Measurements from ENCODE around the gene COL13A1. TPM values are rescaled to one million over a fixed set of nuclear protein-coding genes. Genes with fewer than 3 reads are reported as not detected.

Gene COL13A1
- total RNA-seq, 1 experiment from 2014 or later: 3.6 TPM

GRCh38 chr10:69815104-69815503, 13.4 kb downstream of the COL13A1 start:
- no peak overlapping the region for H4K8ac ChIP-seq (replicated peaks; ENCODE audit: insufficient read length, low read depth, low read length)

More at GRCh38 chr10:69815104-69815503, 13.4 kb downstream of the COL13A1 start:
- Mint-ChIP-seq H3K36me3 (ENCODE audit: insufficient read depth in 1 of 3, low read depth in 3 of 3) (peaks cover 0 to 11% (median 7%) of the 10 kb centered on the region in 3 experiments; a peak in 6 of 7 replicates), H3K27ac (no peak overlapping the region), H3K27me3 (ENCODE audit: low read depth) (peaks cover 8% of the 10 kb centered on the region), H3K4me1 (peaks cover 27 to 47% of the 10 kb centered on the region in 2 experiments), H3K4me3 (no peak overlapping the region), H3K9me3 (peaks cover 10% of the 10 kb centered on the region in 2 experiments; a peak in 4 of 5 replicates)
- Histone ChIP-seq H2BK15ac (ENCODE audit: low read depth, low read length) (no peak overlapping the region), H3K9me3 (ENCODE audit: control insufficient read depth, low read depth, low read length) (no peaks in the 10 kb centered on the region), H4K91ac (ENCODE audit: insufficient read length, low read depth, low read length) (no peak overlapping the region), H3K23ac (ENCODE audit: insufficient read length, low read depth, low read length) (no peak overlapping the region), H2BK120ac (ENCODE audit: low read depth, low read length, poor library complexity, severe bottlenecking) (no peak overlapping the region), H2AFZ (ENCODE audit: low read length) (no peak overlapping the region), H3K14ac (ENCODE audit: insufficient read depth, low read length) (no peak overlapping the region), H3K27ac (ENCODE audit: insufficient read length, low read depth, low read length) (no peak overlapping the region), H3K23me2 (ENCODE audit: insufficient read length, low read depth, low read length, poor library complexity, severe bottlenecking) (no peaks in the 10 kb centered on the region), H2AK5ac (ENCODE audit: insufficient read length, low read length) (no peak overlapping the region), H3K4me1 (ENCODE audit: insufficient read depth, low read length) (peaks cover 3% of the 10 kb centered on the region; the same call in 1 of the 2 replicates), H4K20me1 (ENCODE audit: control insufficient read depth, insufficient read depth, insufficient read length) (no peaks in the 10 kb centered on the region), H3K79me1 (ENCODE audit: insufficient read depth, low read depth, low read length, poor library complexity, severe bottlenecking) (no peaks in the 10 kb centered on the region), H3T11ph (ENCODE audit: low read length) (no peak overlapping the region), H2BK20ac (ENCODE audit: low read depth, low read length, poor library complexity, severe bottlenecking) (no peak overlapping the region), H2BK12ac (ENCODE audit: insufficient read length, low read depth, low read length) (no peak overlapping the region), H3K56ac (ENCODE audit: insufficient read length, low read depth, low read length) (no peak overlapping the region), H3K27me3 (ENCODE audit: insufficient read depth, low read length) (no peaks in the 10 kb centered on the region), H3K18ac (ENCODE audit: insufficient read length, low read depth, low read length) (no peak overlapping the region), H3K4ac (ENCODE audit: low read depth, low read length) (no peak overlapping the region), H4K5ac (ENCODE audit: insufficient read length, low read depth, low read length) (no peak overlapping the region), H3K4me2 (ENCODE audit: insufficient read depth, insufficient read length, low read length) (no peak overlapping the region), H3K9ac (ENCODE audit: extremely low read depth, insufficient read length, low read length) (no peak overlapping the region), H3K79me2 (ENCODE audit: insufficient read depth, low read length) (no peaks in the 10 kb centered on the region), H2BK5ac (ENCODE audit: insufficient read length, low read length) (no peak overlapping the region)
- no peak for DNase-seq
- no CpG with 5 or more reads among the region's 6 CpGs for WGBS (ENCODE audit: extremely low coverage, insufficient read length, low lambda C conversion rate)
- TF ChIP-seq CTCF (conservative IDR thresholded peaks at IDR 0.05): no peak

Data from H9 (cell line).